ENCODE measurements around the gene SIRPA. TPM values are rescaled to one million over a fixed set of nuclear protein-coding genes. Genes with fewer than 3 reads are reported as not detected.
"Not testable (repeated sequence)": the region's sequence is repeated elsewhere in the genome, so short reads cannot be mapped to it uniquely, and the experiment has no call there.

The SIRPA gene
- total RNA-seq, 2 experiments from 2014 or later = 0.05 TPM; not detected in 1

DNA sequence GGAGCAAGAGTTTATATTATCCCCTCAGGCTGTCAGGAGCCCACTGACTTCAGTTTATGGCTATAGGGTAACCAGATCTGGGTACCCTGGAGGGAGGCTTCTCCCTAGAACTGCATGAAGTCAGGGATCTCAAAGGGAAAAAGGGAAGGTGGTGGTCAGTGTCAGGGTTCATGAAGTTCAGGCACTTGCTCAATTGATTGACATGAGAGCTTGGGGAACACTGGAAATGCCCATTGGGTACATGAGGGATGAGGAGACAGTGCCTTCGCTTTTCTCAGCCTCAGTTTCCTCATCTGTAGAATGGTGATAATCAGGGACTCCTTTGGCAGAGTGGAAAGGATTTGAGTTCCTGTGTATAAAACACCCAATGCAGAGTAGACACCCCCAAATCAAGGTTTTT lies 22.6 kb downstream of the SIRPA start:
- Mint-ChIP-seq H3K27me3 (no peaks in the 10 kb centered on the region), H3K27ac (no peak overlapping the region), H3K36me3 (ENCODE audit: low read depth) (no peaks in the 10 kb centered on the region), H3K4me1 (no peaks in the 10 kb centered on the region), H3K4me3 (no peak overlapping the region), H3K9me3 (ENCODE audit: low read depth) (no peaks in the 10 kb centered on the region)
- intact Hi-C loops (cut with DNase I, micrococcal nuclease) = no loop called here
- ATAC-seq (no peak), DNase-seq (no peak)
- CTCF ChIA-PET = no interaction called here
- POLR2A ChIA-PET = no interaction called here

DNA sequence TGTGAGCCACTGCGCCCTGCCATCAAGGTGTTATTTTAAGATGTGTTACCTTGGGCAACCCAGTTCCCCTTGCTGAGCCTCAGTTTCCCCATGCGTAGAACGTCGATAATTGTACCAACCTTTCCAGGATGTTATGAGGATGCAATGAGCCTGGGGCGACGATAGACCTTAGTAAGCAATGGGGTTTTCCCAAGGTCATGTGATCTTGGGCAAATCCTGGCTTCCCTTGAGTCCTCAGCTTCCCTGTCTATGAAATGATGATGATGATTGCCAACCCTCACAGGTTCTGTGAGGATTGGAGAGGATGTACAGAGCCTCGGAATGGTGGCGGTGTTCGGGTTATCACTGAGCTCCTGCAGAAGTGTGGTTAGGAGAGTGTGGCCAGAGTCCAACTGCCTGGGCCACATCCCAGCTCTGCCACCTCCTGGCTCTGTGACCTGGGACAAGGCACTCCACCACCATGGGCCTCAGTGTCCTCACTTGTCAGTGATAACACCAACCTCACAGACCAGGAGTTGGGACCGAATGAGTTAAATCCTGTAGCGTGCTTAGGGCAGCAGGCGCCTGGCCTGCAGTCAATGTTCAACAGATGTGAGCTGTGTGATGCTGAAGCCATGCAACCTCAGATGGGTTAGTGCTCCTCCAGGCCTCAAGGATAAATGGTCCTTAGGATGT lies 23.4 kb downstream of the SIRPA start:
- DNase-seq = no peak
- no peak for ATAC-seq
- Mint-ChIP-seq H3K27me3 (no peaks in the 10 kb centered on the region), H3K4me1 (no peaks in the 10 kb centered on the region), H3K4me3 (no peak overlapping the region), H3K36me3 (ENCODE audit: low read depth) (no peaks in the 10 kb centered on the region), H3K9me3 (ENCODE audit: low read depth) (no peaks in the 10 kb centered on the region), H3K27ac (no peak overlapping the region)
- ChIA-PET POLR2A (no interaction called here), CTCF (no interaction called here)
- intact Hi-C loops (cut with DNase I, micrococcal nuclease) = no loop called here

DNA sequence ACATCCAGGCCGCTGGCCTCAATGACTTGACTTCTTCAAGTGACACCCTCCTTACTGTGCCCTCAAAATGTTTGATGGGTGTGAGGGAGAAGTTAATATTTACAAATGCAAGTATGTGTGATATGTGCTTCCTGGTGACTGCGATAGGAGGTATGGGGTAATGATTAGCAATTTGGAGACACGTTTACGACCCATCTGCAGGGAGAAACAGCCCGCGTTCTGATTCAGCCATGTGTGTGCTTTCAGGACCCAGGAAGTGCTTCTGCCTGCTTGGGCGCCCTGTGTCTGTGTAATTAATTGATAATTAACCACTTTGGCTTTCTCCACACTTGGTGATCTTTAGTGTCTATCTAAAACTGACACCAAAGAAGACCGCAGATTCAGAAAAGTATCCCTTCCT lies 25.0 kb downstream of the SIRPA start:
- ATAC-seq (no peak), DNase-seq (no peak)
- no peaks in the 10 kb centered on the region for H3K4me1 Mint-ChIP-seq
- ChIA-PET CTCF (no interaction called here), POLR2A (no interaction called here)
- H3K36me3 Mint-ChIP-seq (ENCODE audit: low read depth) = no peaks in the 10 kb centered on the region
- intact Hi-C loops (cut with DNase I, micrococcal nuclease) = no loop called here
- no peak overlapping the region for H3K27ac Mint-ChIP-seq
- H3K27me3 Mint-ChIP-seq = no peaks in the 10 kb centered on the region
- no peaks in the 10 kb centered on the region for H3K9me3 Mint-ChIP-seq (ENCODE audit: low read depth)
- no peak overlapping the region for H3K4me3 Mint-ChIP-seq

DNA sequence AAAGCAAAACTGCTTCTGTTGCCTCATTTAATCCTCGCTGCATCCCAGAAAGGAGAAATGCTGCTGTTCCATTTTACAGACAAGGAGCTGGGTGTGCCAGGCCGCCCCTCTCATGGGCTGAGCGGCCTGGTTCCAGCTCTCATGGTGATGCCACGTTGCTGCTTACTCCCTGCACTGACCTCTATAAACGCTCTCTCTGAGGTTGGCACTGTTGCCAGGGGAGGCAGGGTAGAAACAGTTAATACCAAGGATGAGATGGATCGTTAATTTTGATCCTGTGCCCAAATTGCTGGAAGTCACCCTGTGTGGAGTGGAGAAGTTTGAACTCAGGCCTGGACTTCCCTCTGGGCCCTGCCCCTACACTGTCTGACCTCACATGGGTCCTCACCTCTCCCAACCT lies 25.6 kb downstream of the SIRPA start:
- Mint-ChIP-seq H3K27ac (no peak overlapping the region), H3K9me3 (ENCODE audit: low read depth) (no peaks in the 10 kb centered on the region), H3K4me3 (no peak overlapping the region), H3K4me1 (no peaks in the 10 kb centered on the region), H3K36me3 (ENCODE audit: low read depth) (no peaks in the 10 kb centered on the region), H3K27me3 (no peaks in the 10 kb centered on the region)
- intact Hi-C loops (cut with DNase I, micrococcal nuclease) = no loop called here
- ATAC-seq = no peak
- no peak for DNase-seq
- POLR2A ChIA-PET = no interaction called here
- CTCF ChIA-PET = no interaction called here

DNA sequence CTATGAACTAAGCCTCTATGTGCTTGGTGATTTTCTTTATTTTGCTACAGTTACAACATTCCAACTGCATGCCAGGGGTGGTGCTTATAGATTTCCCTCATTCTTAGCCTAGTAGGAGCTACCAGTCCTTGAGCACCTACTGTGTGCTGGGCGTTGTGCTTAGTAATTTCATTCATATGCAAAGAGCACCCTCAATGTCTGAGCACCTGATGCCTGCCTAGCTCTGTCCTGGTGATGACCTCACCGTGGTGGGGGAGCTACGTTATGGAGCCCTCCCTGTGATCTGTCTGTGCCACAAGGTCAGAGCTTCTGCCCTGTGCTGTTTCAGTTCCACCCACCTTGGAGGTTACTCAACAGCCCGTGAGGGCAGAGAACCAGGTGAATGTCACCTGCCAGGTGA lies 26.8 kb downstream of the SIRPA start:
- not testable (repeated sequence) for H3K27me3 Mint-ChIP-seq, ATAC-seq

DNA sequence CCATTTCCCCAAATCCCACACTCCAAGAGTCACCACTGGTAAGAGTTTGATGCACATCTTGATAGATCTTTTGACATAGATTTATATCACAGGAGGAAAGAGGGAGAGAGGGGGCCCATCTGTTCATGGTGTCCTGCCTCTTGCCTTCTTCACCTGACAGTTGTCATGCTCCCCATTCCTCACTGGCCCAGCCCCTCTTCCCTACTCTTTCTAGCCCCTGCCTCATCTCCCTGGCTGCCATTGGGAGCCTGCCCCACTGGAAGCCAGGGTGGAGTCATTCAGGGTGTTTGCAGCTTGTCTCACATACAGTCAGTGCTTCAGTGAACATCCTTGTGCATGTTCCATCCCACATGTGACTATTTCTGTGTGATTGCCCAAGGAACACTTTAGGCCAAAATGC lies 27.6 kb downstream of the SIRPA start:
- intact Hi-C loops (cut with DNase I, micrococcal nuclease) = no loop called here
- Mint-ChIP-seq H3K4me3 (no peak overlapping the region), H3K27me3 (no peaks in the 10 kb centered on the region), H3K9me3 (ENCODE audit: low read depth) (no peaks in the 10 kb centered on the region), H3K27ac (no peak overlapping the region), H3K36me3 (ENCODE audit: low read depth) (no peaks in the 10 kb centered on the region), H3K4me1 (no peaks in the 10 kb centered on the region)
- ATAC-seq (no peak), DNase-seq (no peak)
- POLR2A ChIA-PET = no interaction called here
- CTCF ChIA-PET = no interaction called here

More for the DNA sequence above, 26.8 kb downstream of the SIRPA start:
- H3K4me1 Mint-ChIP-seq; H3K9me3 Mint-ChIP-seq (ENCODE audit: low read depth); H3K27ac Mint-ChIP-seq; CTCF ChIA-PET; H3K36me3 Mint-ChIP-seq (ENCODE audit: low read depth); DNase-seq; intact Hi-C loops (cut with DNase I, micrococcal nuclease); POLR2A ChIA-PET; H3K4me3 Mint-ChIP-seq: not testable (repeated sequence)

DNA sequence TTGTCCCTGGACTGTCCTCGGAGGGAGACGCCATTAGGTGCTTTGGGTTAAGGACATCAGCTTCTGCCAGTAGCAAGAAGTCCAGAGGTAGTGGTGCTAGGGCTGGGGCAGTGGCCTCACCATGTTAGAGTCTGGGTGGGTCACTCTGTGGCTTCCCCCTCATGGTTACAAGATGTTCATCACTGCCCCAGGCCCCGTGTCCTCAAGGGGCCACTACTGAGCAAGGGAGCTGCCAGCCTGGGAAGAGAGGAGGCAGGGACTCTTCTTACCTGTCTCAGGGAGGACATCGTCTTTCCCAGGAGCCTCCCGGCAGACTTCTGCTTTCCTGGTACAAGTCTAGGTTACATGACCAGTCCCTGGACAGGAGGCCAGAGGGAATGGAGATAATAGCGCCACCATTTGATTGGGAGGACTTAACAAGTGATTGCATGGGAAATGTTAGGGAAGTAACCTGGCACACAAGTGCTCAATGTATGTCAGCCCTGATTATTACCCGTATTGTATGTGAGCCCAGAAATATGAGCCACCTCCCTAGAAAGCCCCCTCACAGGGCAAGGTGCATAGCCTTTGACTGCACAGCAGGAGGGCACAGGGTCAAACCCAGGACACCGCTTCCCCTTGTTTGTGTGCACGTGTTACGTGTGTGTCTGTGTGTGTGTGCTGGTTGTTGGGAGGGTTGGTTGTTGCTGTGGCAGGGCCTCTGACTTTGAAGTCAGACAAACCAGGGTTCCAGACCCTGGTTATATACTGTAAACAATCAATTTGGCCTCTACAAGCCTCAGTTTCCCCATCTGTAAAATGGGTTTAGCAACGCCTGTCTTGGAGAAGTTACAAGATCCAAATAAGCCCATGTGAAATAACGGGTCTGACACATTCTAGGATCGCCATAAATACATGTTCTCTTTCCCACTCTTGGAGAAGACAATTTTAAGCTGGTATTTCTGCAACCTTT lies 30.0 kb downstream of the SIRPA start:
- Mint-ChIP-seq H3K4me1 (no peaks in the 10 kb centered on the region), H3K9me3 (ENCODE audit: low read depth) (no peaks in the 10 kb centered on the region), H3K4me3 (no peak overlapping the region), H3K36me3 (ENCODE audit: low read depth) (no peaks in the 10 kb centered on the region), H3K27ac (no peak overlapping the region), H3K27me3 (peaks cover 17% of the 10 kb centered on the region)
- ATAC-seq = no peak
- DNase-seq = no peak
- CTCF ChIA-PET = interaction anchor here (0.7 kb wide), 1 partner anchor 14 kb away, joined by 4 read pairs; no protein-coding TSS in a partner anchor
- intact Hi-C loops (cut with DNase I, micrococcal nuclease) = no loop called here
- POLR2A ChIA-PET = no interaction called here

DNA sequence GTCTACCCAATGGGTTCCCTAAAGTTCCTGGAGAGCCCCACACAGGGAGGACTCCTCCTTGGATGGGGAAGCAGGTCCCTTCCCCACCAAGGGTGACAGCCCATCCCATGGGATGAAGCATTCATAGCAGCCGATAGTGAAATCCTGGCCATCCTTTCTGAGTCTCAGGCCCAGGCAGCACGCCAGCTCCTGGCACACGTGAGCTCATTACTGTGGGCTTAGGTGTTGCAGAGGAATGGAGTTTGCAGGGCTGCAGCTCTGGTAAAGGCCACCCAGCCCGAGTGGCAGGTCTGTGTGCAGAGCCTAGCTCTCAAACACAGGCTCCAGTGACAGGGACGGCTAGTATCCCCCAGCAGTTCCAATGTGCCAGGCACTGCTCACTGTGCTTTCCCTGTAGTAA lies 31.0 kb downstream of the SIRPA start:
- Mint-ChIP-seq H3K4me3 (no peak overlapping the region), H3K27ac (no peak overlapping the region), H3K36me3 (ENCODE audit: low read depth) (no peaks in the 10 kb centered on the region), H3K27me3 (peaks cover 21% of the 10 kb centered on the region), H3K9me3 (ENCODE audit: low read depth) (no peaks in the 10 kb centered on the region), H3K4me1 (no peaks in the 10 kb centered on the region)
- intact Hi-C loops (cut with DNase I, micrococcal nuclease) = no loop called here
- ChIA-PET POLR2A (no interaction called here), CTCF (no interaction called here)
- DNase-seq = no peak
- no peak for ATAC-seq

DNA sequence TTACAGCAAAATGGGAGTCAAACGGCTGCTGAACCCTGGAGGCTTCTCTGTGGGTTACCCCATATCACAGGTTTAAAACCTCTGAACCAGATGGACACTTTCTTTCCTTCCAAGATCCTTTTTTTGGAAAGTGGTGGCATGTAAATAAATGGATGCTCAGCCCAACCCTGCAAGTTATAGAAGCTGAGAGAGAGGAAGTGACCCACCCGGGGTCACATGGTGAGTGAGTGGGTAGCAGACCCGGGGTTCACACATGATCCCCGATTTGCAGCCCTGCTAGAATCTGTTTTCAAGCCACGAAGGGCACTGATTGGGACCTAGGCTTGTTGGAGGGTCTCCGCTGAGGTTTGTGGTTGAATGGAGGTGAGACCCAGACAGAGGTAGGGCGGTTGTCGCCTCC lies 32.0 kb downstream of the SIRPA start:
- H3K27ac Mint-ChIP-seq = no peak overlapping the region

DNA sequence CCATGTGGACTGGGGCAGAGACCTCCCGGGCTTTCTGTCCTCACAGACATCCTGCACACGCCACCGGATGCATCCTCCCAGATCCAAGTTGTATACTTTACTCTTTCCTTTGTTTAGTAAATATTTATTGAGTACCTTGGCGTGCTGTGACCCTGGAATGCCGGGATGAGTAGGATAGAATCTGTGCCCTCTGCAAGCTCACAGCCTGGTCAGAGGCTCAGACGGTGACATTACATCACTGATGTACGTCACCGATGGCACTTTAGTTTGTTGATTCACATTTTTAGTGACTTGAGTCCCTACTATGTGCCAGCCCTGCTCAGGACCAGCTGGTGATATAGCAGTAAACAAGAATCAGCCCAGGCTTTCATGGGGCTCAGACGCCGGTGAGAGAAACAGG lies 32.9 kb downstream of the SIRPA start:
- no peaks in the 10 kb centered on the region for H3K36me3 Mint-ChIP-seq (ENCODE audit: low read depth)
- intact Hi-C loops (cut with DNase I, micrococcal nuclease) = no loop called here
- CTCF ChIA-PET = no interaction called here
- peaks cover 29% of the 10 kb centered on the region for H3K27me3 Mint-ChIP-seq
- H3K4me3 Mint-ChIP-seq = no peak overlapping the region
- POLR2A ChIA-PET = no interaction called here
- H3K9me3 Mint-ChIP-seq (ENCODE audit: low read depth) = no peaks in the 10 kb centered on the region
- ATAC-seq (no peak), DNase-seq (no peak)
- H3K27ac Mint-ChIP-seq = no peak overlapping the region
- H3K4me1 Mint-ChIP-seq = no peaks in the 10 kb centered on the region

More for the DNA sequence above, 32.0 kb downstream of the SIRPA start:
- ChIA-PET POLR2A (no interaction called here), CTCF (no interaction called here)
- Mint-ChIP-seq H3K4me3 (no peak overlapping the region), H3K36me3 (ENCODE audit: low read depth) (no peaks in the 10 kb centered on the region), H3K4me1 (no peaks in the 10 kb centered on the region), H3K9me3 (ENCODE audit: low read depth) (no peaks in the 10 kb centered on the region), H3K27me3 (peaks cover 26% of the 10 kb centered on the region)
- DNase-seq (no peak), ATAC-seq (no peak)
- intact Hi-C loops (cut with DNase I, micrococcal nuclease) = no loop called here

DNA sequence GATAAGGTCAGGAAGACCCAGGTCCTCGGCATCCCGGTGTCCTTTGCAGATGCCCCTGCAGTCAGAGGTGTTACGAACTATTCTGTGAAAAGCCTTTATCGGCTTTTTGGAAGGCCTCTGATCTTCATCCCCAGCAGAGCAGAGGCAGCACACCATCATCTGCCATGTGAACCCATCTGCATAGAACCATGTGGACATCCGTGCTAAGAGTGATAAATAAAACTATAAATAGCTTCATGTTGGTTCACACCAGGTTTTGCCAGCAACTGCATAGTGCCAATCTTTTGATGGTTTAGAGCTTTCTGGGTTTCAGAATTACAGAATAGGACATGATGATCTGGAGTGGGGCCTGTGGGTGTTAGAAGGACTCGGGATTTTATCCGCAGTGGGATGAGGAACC lies 33.6 kb downstream of the SIRPA start:
- H3K4me3 Mint-ChIP-seq = no peak overlapping the region
- no peak overlapping the region for H3K27ac Mint-ChIP-seq
- ATAC-seq (no peak), DNase-seq (no peak)
- CTCF ChIA-PET = no interaction called here
- H3K9me3 Mint-ChIP-seq (ENCODE audit: low read depth) = no peaks in the 10 kb centered on the region
- intact Hi-C loops (cut with DNase I, micrococcal nuclease) = no loop called here
- peaks cover 29% of the 10 kb centered on the region for H3K27me3 Mint-ChIP-seq
- POLR2A ChIA-PET = interaction anchor here (0.6 kb wide), 1 partner anchor 307 kb away, joined by 4 read pairs; no protein-coding TSS in a partner anchor
- no peaks in the 10 kb centered on the region for H3K36me3 Mint-ChIP-seq (ENCODE audit: low read depth)
- no peaks in the 10 kb centered on the region for H3K4me1 Mint-ChIP-seq

DNA sequence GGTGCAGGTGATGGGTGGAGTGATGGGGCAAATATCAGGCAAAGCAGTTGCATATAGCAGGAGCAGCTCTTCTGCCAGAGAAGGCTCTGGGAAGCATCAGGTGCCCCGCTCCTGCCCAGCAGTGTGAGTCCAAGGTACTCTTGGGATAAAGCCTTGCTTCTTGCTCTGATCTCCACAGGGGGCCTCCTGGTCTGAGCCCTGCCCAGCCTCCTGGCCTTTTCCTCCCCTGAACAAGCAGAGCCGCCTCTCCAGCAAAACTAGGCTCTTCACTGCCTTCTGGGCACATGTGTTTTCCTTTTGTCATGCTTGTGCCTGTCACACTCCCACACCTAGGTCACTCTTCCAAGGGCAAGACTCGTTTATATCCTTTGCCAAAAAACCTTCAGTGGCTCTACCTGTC lies 34.3 kb downstream of the SIRPA start:
- DNase-seq (no peak), ATAC-seq (no peak)
- no peak overlapping the region for H3K27ac Mint-ChIP-seq
- ChIA-PET POLR2A (interaction anchor here (0.6 kb wide), 1 partner anchor 306 kb away, joined by 4 read pairs; no protein-coding TSS in a partner anchor), CTCF (no interaction called here)
- H3K27me3 Mint-ChIP-seq = peaks cover 29% of the 10 kb centered on the region
- H3K36me3 Mint-ChIP-seq (ENCODE audit: low read depth) = no peaks in the 10 kb centered on the region
- intact Hi-C loops (cut with DNase I, micrococcal nuclease) = no loop called here
- no peaks in the 10 kb centered on the region for H3K4me1 Mint-ChIP-seq
- H3K9me3 Mint-ChIP-seq (ENCODE audit: low read depth) = no peaks in the 10 kb centered on the region
- no peak overlapping the region for H3K4me3 Mint-ChIP-seq
